K562 (cell line): ENCODE results near the gene GPX1. TPM values are rescaled to one million over a fixed set of nuclear protein-coding genes. Genes with fewer than 3 reads are reported as not detected.

ENCODE experiments used
- PBX2 ChIP-seq, 2 experiments: IDR thresholded peaks in 1 of 2; conservative IDR thresholded peaks in 1 of 2; 2 replicates each; pipeline ENCODE4 v1.6.1; 2016; ENCODE audit warnings: low read depth in 2 of 2, mild to moderate bottlenecking in 1 of 2, missing compliant biosample characterization in 1 of 2, missing genetic modification characterization in 1 of 2, moderate library complexity in 1 of 2
- PTBP1 ChIP-seq: fragments of 200-400 bp; formaldehyde crosslinking; IDR thresholded peaks from 2 replicates; pipeline ENCODE4 v1.6.1; 2017; ENCODE audit warnings: low read depth, low read length
- RBFOX2 ChIP-seq: fragments of 200-400 bp; formaldehyde crosslinking; IDR thresholded peaks from 2 replicates; pipeline ENCODE4 v1.6.1; 2017; ENCODE audit warnings: low read depth, mild to moderate bottlenecking, low read length, moderate library complexity
- STAT6 ChIP-seq: sonication (generic); formaldehyde crosslinking; IDR thresholded peaks from 2 replicates; pipeline ENCODE4 v1.8.1; 2023; ENCODE audit warnings: mild to moderate bottlenecking, missing genetic modification reagents
- polyA plus RNA-seq, 8 experiments: library from polyadenylated mRNA; depleted of rRNA in 4 of 8; stranded (reverse) in 5 of 8; unstranded in 3 of 8; fragments of >200 nt; fragmentation: Nextera tagmentation in 2 of 8; fragmentation: Illumina TruSeq in 1 of 8; extraction: Ambion mirVana in 2 of 8; extraction: Trizol in 1 of 8; gene quantifications; 2 replicates each; pipeline versions ENCODE4 v1.2.1 to v1.2.3, GENCODE V29; 2011 to 2014; ENCODE audit warnings: inconsistent platforms in 1 of 8, missing spikeins in 1 of 8
- total RNA-seq, 7 experiments: library from RNA; depleted of rRNA in 6 of 7; stranded (reverse); fragments of >200 nt in 6 of 7; fragmentation: Illumina TruSeq in 2 of 7; extraction: Trizol in 2 of 7; gene quantifications; 2 replicates each; pipeline versions ENCODE4 v1.2.1 to v1.2.3, GENCODE V29; 2011 to 2021; ENCODE audit warnings: low replicate concordance in 1 of 7
- TF ChIP-seq, protein P1 (sequence below), 2 experiments: fragments of 450-650 bp; formaldehyde crosslinking in 1 of 2; IDR thresholded peaks; 2 replicates each; pipeline versions ENCODE4 v1.4.0 to v1.6.1; 2014 to 2020; ENCODE audit warnings: mild to moderate bottlenecking in 2 of 2, borderline replicate concordance in 1 of 2, low read depth in 1 of 2

The GPX1 gene
- total and polyA plus RNA-seq, 9 of the 15 experiments (the other 6 are each of a cell fraction or from before 2014, with no cell fraction given) = 0.08 to 1.3 (median 0.21) TPM; not detected in 5

DNA sequence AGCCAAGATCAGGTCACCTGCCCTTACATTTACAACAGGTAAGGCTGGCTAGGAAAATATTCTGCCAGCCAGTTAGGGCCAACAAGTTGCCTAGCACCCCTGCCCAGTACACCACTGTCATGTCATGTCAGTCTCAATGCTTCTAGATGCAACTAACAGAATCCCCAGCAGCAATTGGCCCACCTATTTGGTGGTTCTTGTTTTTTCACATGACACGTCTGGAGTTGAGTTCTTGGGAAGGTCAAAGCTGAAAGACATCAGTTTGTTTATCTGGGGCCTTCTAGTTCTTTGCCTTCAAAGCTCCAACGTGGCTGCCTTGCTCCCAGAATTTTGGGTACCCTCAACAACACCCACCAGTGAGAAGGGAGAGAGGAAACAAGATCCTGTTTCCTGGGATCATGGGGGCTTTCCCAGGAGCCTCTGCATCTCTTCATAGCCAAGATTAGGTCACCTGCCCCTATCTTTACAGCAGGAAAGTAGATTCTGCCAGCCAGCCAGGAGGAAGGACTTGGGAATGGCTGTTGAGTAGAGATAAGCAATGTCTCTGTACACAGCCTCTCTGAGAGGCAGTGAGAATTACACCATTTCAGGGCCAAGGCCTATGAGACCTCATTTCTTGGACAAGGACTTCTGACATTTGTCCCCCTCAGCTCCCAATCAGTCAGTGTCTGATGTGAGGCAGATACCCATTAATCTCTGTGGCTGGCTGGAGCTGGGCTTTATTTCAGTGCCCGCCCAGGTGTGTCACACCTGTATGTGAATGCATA lies 8.6 kb downstream of the GPX1 start (continued):
- TF ChIP-seq, protein P1, sequence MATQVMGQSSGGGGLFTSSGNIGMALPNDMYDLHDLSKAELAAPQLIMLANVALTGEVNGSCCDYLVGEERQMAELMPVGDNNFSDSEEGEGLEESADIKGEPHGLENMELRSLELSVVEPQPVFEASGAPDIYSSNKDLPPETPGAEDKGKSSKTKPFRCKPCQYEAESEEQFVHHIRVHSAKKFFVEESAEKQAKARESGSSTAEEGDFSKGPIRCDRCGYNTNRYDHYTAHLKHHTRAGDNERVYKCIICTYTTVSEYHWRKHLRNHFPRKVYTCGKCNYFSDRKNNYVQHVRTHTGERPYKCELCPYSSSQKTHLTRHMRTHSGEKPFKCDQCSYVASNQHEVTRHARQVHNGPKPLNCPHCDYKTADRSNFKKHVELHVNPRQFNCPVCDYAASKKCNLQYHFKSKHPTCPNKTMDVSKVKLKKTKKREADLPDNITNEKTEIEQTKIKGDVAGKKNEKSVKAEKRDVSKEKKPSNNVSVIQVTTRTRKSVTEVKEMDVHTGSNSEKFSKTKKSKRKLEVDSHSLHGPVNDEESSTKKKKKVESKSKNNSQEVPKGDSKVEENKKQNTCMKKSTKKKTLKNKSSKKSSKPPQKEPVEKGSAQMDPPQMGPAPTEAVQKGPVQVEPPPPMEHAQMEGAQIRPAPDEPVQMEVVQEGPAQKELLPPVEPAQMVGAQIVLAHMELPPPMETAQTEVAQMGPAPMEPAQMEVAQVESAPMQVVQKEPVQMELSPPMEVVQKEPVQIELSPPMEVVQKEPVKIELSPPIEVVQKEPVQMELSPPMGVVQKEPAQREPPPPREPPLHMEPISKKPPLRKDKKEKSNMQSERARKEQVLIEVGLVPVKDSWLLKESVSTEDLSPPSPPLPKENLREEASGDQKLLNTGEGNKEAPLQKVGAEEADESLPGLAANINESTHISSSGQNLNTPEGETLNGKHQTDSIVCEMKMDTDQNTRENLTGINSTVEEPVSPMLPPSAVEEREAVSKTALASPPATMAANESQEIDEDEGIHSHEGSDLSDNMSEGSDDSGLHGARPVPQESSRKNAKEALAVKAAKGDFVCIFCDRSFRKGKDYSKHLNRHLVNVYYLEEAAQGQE (IDR thresholded peaks at IDR 0.05; ENCODE audit: borderline replicate concordance) = peak; percentile 10; the same call in 1 of the 2 replicates
- TF ChIP-seq, protein P1 (CRISPR knock-in tag; IDR thresholded peaks at IDR 0.05; ENCODE audit: low read depth) = no peak
- TF ChIP-seq PTBP1 (no peak), RBFOX2 (no peak), STAT6 (CRISPR knock-in tag) (no peak), PBX2 (CRISPR knock-in tag; IDR thresholded peaks at IDR 0.05; ENCODE audit: low read depth) (no peak), PBX2 (tag; conservative IDR thresholded peaks at IDR 0.05; ENCODE audit: low read depth) (peak; percentile 75)
